Suprapubic skin (tissue), 4 donors: ENCODE data around the gene PIP5K1B.

Experiments used
- CTCF ChIP-seq, 2 donors: fragments of 200-600 bp in 1 of 2; fragments of 450-650 bp in 1 of 2; sonication (generic) in 1 of 2; IDR thresholded peaks; one replicate each; pipeline ENCODE4 v1.5.1; 2016 to 2019; ENCODE audit warnings: antibody characterized with exemption in 2 of 2, mild to moderate bottlenecking in 1 of 2, moderate library complexity in 1 of 2
- EP300 ChIP-seq: sonication (generic); formaldehyde crosslinking; IDR thresholded peaks from one replicate; pipeline ENCODE4 v1.6.1; 2017; ENCODE audit warnings: antibody characterized with exemption
- POLR2A ChIP-seq, 2 donors: fragments of 450-650 bp; IDR thresholded peaks; one replicate each; pipeline ENCODE4 v1.6.1; 2017; ENCODE audit warnings: antibody characterized with exemption in 2 of 2, mild to moderate bottlenecking in 2 of 2, moderate library complexity in 2 of 2
- POLR2AphosphoS5 ChIP-seq, 3 donors: sonication (generic); formaldehyde crosslinking; IDR thresholded peaks; one replicate each; pipeline ENCODE4 v1.6.1; 2017; ENCODE audit warnings: antibody characterized with exemption in 3 of 3

- TF ChIP-seq POLR2A (IDR thresholded peaks at IDR 0.05) (no peak), CTCF (IDR thresholded peaks at IDR 0.05) (no peak), EP300 (no peak), POLR2AphosphoS5 (IDR thresholded peaks at IDR 0.05) (no peak)
Measured at GRCh38 chr9:68685770-68686169, 19.3 kb upstream of the PIP5K1B start.
